NB4 (cell line): Measurements from ENCODE around the gene OVCA2.

Source experiments
- CTCF ChIP-seq: IDR thresholded peaks from one replicate; pipeline ENCODE4 v1.5.1; 2012; ENCODE audit warnings: low read depth, low read length
- MAX ChIP-seq: IDR thresholded peaks from 2 replicates; pipeline ENCODE4 v1.6.1; 2011; ENCODE audit warnings: low read depth, low read length
- POLR2A ChIP-seq: IDR thresholded peaks from 2 replicates; pipeline ENCODE4 v1.6.1; 2011; ENCODE audit warnings: mild to moderate bottlenecking; ENCODE audit not compliant: insufficient read length; ENCODE audit errors: extremely low read depth

- TF ChIP-seq CTCF, result no peak
- no peak for TF ChIP-seq MAX
- TF ChIP-seq POLR2A, result no peak
Measured at GRCh38 chr17:2059547-2060384, 17.9 kb downstream of the OVCA2 start.
